ENCODE data around the gene DSG2. TPM values are rescaled to one million over a fixed set of nuclear protein-coding genes. Genes with fewer than 3 reads are reported as not detected.

DSG2 gene
- total RNA-seq, 2 donors from 2014 or later: 19.1 to 34.0 TPM

DNA sequence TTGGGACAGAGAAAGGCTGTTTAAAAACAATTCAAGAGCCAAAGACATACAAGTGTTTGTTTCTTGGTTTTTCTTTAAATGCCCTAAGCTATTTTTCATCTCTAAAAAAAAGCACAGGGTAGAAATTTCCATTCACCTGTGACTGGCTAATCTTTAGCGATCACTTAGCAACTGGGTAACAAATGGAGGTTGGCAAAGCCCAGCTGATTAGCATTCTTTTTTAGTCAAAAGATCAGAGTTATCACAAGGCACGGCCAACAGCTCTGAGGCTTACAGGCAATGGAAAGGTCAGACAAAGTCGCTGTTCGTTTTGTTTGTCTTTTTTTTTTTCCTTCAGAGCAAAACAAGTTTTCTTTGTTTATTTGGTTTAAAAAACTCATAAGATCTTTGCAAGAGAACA lies 64.7 kb downstream of the DSG2 start:
- TF ChIP-seq, protein P1, sequence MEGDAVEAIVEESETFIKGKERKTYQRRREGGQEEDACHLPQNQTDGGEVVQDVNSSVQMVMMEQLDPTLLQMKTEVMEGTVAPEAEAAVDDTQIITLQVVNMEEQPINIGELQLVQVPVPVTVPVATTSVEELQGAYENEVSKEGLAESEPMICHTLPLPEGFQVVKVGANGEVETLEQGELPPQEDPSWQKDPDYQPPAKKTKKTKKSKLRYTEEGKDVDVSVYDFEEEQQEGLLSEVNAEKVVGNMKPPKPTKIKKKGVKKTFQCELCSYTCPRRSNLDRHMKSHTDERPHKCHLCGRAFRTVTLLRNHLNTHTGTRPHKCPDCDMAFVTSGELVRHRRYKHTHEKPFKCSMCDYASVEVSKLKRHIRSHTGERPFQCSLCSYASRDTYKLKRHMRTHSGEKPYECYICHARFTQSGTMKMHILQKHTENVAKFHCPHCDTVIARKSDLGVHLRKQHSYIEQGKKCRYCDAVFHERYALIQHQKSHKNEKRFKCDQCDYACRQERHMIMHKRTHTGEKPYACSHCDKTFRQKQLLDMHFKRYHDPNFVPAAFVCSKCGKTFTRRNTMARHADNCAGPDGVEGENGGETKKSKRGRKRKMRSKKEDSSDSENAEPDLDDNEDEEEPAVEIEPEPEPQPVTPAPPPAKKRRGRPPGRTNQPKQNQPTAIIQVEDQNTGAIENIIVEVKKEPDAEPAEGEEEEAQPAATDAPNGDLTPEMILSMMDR (IDR thresholded peaks at IDR 0.05): no peak
- TF ChIP-seq POLR2A (IDR thresholded peaks at IDR 0.05): no peak
- H3K4me3 ChIP-seq: no peak overlapping the region
- H3K27me3 ChIP-seq: no peaks in the 10 kb centered on the region
- ATAC-seq: peak; percentile 80
- peaks cover 13% of the 10 kb centered on the region for H3K4me1 ChIP-seq
- H3K36me3 ChIP-seq (replicated peaks in 1 of 2; ENCODE audit: insufficient read depth in 1 of 2, low read depth in 2 of 2): no peaks in the 10 kb centered on the region
- peak in 2 of 4 donors; percentile 17 to 33 for DNase-seq
- intact Hi-C loops (cut with DNase I): no loop called here
- H3K27ac ChIP-seq: no peak overlapping the region
- H3K9me3 ChIP-seq: no peaks in the 10 kb centered on the region
- 7 to 12% methylated on average over 4 of the region's 4 CpGs for WGBS, 2 donors

DNA sequence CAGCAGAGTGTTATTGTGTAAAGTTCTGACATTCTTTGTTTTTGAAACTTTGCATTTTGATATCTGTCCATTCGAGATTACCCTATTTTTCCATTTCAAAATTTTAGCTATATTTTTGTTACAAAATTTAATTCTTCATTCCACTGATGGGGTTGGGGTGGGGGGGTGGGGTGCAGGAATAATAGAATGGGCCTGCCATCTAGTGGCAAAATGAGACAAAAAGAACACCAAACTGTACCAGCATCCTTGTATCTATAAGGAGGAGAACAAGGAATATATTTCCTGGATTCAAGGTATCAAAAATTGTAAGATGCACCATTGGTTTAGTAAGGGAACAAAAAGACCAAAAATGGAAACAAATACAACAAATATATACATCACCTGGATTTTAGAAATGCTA lies 65.8 kb downstream of the DSG2 start:
- Histone ChIP-seq H3K4me3 (no peak overlapping the region), H3K27ac (no peak overlapping the region), H3K27me3 (no peaks in the 10 kb centered on the region), H3K9me3 (no peaks in the 10 kb centered on the region), H3K36me3 (replicated peaks in 1 of 2; ENCODE audit: insufficient read depth in 1 of 2, low read depth in 2 of 2) (no peaks in the 10 kb centered on the region), H3K4me1 (peaks cover 13% of the 10 kb centered on the region)
- 24 to 32% methylated on average over 1 of the region's 1 CpG for WGBS, 2 donors
- intact Hi-C loops (cut with DNase I): no loop called here
- ATAC-seq (no peak), DNase-seq (no peak)
- TF ChIP-seq, protein P1 (IDR thresholded peaks at IDR 0.05): no peak
- no peak for TF ChIP-seq POLR2A (IDR thresholded peaks at IDR 0.05)

DNA sequence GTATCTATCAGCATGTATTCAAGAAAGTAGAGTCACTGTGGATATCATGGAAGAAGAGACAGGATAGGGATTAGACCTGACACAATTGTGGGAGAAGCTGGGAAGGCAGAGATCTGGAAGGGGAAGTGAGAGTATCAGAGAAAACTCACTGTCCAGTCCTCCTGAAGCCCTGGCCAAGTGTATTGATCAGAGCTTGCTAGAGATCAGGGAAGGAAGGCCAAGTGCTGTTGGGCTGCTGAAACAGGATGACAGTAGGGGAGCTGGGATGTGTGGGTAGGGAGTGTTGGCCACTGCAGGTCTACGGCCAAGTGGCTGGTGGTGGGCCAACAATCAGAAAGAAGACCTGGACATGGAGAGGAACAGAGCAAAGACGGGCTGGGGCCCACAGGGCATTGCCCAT lies 67.4 kb downstream of the DSG2 start:
- intact Hi-C loops (cut with DNase I): no loop called here

DNA sequence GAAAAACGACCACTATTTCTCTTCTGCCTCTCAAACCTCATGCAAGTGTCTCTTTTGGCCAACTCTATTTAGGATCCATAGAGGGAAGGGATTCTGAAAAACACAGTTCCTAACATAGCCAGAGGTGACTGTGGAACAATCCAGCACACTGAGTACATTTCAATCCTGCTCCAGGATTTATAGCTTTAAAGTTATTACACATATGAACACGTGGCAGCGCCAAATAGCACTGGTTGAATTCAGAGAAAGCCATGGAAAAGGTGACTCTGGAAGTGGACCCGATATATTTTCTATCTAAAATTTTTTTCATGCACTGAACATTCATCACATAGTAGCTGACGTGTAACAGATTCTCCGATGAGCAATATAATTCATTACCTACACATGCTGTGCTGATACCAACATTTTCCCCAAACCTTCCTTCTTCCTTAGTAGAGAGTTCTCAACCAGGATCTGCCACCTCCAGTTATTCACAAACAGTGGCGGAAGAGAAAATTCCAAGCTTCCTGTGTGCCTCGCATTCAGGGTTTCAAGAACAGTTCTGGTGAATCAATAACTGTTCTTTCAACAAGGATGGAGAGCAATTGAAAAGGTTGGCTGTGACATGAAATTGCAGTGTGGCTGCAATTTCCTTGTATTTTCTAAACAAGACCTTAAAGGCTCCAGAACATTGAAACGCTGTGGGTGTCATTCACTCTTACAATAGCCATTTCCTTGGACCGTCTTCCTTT lies 68.0 kb downstream of the DSG2 start:
- Histone ChIP-seq H3K27ac (peak overlapping the region in 3 of 4 donors; percentile 1 to 38 (median 32)), H3K4me3 (no peak overlapping the region), H3K27me3 (no peaks in the 10 kb centered on the region), H3K9me3 (no peaks in the 10 kb centered on the region), H3K36me3 (replicated peaks in 1 of 2; ENCODE audit: insufficient read depth in 1 of 2, low read depth in 2 of 2) (no peaks in the 10 kb centered on the region), H3K4me1 (peaks cover 13% of the 10 kb centered on the region)
- TF ChIP-seq, protein P1 (IDR thresholded peaks at IDR 0.05): no peak
- intact Hi-C loops (cut with DNase I): no loop called here
- DNase-seq (no peak), ATAC-seq (no peak)
- 56 to 60% methylated on average over 10 of the region's 10 CpGs for WGBS, 2 donors

More for the DNA sequence above, 67.4 kb downstream of the DSG2 start:
- ATAC-seq (no peak), DNase-seq (no peak)
- peaks cover 13% of the 10 kb centered on the region for H3K4me1 ChIP-seq
- H3K27me3 ChIP-seq: no peaks in the 10 kb centered on the region
- H3K4me3 ChIP-seq: no peak overlapping the region
- no peak overlapping the region for H3K27ac ChIP-seq
- TF ChIP-seq, protein P1 (IDR thresholded peaks at IDR 0.05): no peak
- TF ChIP-seq POLR2A (IDR thresholded peaks at IDR 0.05): no peak
- no peaks in the 10 kb centered on the region for H3K9me3 ChIP-seq
- 80 to 85% methylated on average over 2 of the region's 2 CpGs for WGBS, 2 donors
- no peaks in the 10 kb centered on the region for H3K36me3 ChIP-seq (replicated peaks in 1 of 2; ENCODE audit: insufficient read depth in 1 of 2, low read depth in 2 of 2)
